ENCODE data around the gene EGLN2.
"Not testable (repeated sequence)": the region's sequence is repeated elsewhere in the genome, so short reads cannot be mapped to it uniquely, and the experiment has no call there.

DNA sequence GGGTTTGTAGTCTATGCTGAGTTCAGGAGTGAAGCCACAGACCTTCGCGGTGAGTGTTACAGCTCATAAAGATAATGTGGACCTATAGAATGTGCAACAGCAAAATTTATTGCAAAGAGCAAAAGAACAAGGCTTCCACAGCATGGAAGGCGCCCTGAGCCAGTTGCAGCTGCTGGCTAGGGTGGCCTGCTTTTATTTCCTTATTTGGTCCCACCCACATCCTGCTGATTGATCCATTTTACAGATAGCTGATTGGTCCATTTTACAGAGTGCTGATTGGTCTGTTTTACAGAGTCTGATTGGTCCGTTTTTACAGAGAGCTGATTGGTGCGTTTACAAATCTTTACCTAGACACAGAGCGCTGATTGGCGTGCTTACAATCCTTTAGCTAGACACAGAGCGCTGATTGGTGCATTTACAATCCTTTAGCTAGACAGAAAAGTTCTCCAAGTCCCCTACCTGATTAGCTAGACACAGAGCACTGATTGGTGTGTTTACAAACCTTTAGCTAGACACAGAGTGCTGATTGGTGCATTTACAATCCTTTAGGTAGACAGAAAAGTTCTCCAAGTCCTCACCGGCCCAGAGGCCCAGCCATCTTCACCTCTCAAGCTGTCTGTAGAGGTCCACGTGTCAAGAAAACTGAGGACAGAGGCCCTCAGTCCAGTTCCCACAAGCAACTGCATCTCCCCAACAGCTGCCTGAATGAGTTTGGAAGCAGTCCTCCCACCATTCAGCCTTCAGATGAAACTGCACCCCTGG lies 27.7 kb upstream of the EGLN2 start:
- not testable (repeated sequence) for TF ChIP-seq EZH2 (IDR thresholded peaks at IDR 0.05; ENCODE audit: borderline replicate concordance, low read depth, low read length, severe bottlenecking)
- TF ChIP-seq, protein P1, sequence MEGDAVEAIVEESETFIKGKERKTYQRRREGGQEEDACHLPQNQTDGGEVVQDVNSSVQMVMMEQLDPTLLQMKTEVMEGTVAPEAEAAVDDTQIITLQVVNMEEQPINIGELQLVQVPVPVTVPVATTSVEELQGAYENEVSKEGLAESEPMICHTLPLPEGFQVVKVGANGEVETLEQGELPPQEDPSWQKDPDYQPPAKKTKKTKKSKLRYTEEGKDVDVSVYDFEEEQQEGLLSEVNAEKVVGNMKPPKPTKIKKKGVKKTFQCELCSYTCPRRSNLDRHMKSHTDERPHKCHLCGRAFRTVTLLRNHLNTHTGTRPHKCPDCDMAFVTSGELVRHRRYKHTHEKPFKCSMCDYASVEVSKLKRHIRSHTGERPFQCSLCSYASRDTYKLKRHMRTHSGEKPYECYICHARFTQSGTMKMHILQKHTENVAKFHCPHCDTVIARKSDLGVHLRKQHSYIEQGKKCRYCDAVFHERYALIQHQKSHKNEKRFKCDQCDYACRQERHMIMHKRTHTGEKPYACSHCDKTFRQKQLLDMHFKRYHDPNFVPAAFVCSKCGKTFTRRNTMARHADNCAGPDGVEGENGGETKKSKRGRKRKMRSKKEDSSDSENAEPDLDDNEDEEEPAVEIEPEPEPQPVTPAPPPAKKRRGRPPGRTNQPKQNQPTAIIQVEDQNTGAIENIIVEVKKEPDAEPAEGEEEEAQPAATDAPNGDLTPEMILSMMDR (IDR thresholded peaks at IDR 0.05; ENCODE audit: borderline replicate concordance, extremely low read depth, low read length, poor library complexity, severe bottlenecking) = not testable (repeated sequence)
